Fibroblast of skin of scalp (primary cell): ENCODE measurements around the gene SP110.
"Not testable (repeated sequence)": the region's sequence is repeated elsewhere in the genome, so short reads cannot be mapped to it uniquely, and the experiment has no call there.

Experiments used
- DNase-seq: peaks from one replicate; pipeline ENCODE4 v3.0.0-alpha.2; 2013

Gene SP110

DNA sequence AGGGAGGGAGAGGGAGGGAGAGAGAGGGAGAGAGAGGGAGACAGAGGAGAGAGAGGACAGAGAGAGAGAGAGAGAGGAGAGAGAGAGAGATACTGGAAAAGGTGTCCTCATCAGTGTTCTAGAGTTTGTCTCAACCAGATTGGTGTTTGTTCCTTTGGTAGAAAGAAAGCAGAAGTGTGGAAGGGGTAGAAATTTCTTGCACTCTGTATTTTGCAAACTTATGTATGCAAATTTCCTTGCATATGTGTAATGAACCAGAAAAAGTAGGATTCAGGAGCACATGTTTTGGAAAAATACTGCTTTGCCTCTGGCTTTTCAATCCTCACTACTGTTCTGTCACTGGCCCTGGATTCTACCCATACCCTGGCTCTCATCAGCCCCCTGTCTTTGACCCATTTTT lies 4.7 kb upstream of the SP110 start:
- DNase-seq: no peak

DNA sequence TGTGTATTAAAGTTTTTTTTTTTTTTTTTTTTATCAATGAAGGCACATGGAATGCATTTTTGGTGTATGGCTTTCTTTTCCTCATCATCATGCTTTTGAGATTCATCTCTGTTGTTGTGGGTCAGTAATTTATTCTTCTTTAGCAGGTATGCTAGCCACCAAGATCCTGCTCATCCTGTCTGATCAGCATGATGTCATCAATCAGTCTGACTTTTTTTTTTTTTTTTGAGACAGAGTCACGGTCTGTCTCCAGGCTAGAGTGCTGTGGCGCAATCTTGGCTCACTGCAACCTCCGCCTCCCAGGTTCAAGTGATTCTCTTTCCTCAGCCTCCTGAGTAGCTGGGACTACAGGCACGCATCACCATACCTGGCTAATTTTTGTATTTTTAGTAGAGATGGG lies 3.0 kb upstream of the SP110 start:
- DNase-seq: not testable (repeated sequence)

DNA sequence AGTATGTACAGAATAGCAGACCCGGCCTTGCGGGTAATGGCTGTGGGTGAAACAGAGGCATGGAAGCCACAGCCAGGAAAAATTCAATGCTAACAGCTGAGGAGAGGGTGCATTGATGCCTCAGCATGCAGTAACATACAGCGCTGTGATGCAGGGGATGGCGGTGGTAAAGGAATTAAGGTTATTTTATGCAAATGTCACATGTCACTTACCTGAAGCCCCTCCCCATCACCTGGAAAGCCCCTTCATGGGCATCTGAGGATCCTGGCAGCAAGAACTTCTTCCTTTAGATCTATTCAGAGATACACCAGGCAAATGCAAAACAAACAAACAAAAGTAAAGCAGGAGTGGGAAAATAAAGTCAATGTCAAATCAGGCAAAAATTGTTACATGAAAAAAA lies 1.7 kb upstream of the SP110 start:
- no peak for DNase-seq

DNA sequence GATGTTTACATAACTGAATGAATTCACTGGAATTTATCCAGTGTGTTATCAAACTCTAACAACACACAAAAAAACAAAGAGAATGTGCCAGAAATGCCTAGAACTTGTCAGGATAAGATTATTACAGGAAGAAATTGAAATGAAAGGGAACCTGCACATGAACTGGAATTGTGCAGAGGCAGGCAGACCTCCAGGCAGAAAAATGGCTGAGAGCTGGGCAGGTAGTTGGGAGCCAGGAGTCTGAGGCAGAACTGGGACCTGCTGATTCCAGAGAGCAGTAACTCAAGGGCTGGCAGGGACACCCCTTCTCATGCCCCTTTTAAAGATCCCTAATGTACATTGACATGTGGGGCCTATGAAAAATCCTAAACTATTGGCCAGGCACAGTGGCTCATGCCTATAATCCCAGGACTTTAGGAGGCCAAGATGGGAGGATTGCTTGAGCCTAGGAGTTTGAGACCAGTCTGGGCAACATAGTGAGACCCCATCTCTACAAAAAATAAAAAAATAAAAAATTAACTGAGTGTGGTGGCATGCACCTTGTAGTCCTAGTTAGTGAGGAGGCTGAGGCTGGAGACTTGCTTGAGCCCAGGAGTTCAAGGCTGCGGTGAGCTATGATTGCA lies 674 bp upstream of the SP110 start:
- no peak for DNase-seq

- DNase-seq: no peak
Observed at GRCh38 chr2:230218421-230218820, 1.4 kb downstream of the SP110 start.

DNA sequence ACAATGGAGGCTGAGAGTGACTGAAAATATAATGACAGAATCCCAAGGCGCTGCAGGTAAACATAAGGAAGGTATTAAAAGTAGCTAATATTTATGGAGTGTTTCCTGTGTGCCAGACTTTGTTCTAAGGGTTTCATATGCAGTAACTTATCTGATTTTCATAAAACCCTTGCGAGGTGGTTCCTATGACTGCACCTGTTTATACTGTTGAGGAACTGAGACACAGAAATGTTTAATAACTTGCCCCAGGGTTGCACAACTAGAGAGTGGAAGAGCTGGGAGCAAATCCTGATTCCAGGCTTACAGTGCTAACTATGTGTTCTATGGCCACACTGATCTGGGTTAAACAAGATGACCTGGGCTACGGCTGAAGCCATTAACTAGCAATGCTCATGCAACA lies 2.4 kb downstream of the SP110 start:
- no peak for DNase-seq

- no peak for DNase-seq
Observed at GRCh38 chr2:230216489-230216888, 3.3 kb downstream of the SP110 start.

DNA sequence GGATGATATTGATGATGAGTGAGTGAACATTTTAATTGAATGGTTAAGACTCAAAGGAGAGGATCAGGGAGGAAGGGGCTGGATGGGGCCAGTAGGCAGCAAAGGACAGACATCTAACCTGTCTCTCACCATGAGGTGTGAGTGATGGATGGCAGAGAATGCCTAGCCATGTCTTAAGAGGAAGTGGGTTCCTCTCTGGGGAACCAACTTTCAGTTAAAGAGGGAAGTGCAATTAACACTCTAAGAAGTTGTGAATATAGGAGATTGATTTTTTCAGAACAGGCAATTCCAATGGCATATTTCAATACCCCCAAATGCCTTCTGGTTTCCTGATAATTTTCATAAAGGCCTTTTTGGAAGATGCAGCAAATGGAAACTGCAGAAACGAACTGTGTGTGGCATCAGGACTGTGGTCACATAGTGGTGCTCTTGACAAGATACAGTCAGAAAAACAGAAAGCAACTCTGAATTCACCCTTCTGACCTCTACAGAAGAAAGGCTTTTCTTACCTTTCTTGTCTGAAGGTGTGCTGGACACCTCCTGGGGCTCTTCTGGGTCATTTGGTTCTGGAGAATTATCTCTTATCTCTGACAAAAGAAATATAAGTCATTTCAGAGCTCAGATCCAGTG lies 10.2 kb downstream of the SP110 start:
- no peak for DNase-seq

DNA sequence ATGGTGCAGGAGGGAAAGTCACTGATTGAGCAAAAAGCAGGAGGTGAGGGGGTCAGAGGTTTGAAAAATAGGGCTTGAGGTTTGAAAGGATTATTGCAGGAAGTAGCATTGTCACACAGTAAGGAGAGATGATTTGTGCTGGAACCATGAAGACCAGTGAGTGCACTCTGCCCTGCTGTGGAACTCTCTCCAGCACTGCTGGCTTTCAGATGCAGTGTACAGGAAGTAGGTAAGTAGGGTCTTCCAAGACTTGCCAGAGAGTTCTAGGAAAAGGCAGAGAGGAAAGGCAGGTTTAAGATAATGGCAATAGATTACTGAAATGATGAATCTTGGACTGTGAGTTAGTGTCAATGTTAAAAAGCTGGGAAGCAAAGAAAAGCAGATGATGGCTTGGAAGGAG lies 11.2 kb downstream of the SP110 start:
- no peak for DNase-seq

DNA sequence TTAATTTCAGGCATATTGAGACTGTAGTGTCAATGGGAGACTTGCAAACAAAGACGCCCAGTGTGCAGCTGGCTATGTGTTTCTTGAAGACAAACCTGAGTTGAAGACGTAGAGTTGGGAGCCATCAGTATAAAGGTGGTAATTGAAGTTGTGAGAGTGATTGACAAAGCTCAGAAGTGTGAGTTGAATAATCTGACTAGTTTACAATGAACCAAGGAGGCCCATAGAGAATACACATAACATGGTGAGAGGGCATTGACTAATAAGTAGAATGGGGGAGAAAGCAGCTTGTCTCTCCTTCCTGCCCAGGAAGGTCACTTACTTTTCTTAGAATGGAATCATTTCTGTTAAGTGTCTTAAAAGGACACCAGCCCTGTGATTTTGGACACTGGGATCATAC lies 14.1 kb downstream of the SP110 start:
- DNase-seq: no peak

GRCh38 chr2:230205034-230205433 lies 14.8 kb downstream of the SP110 start:
- no peak for DNase-seq

GRCh38 chr2:230203110-230203676 lies 16.6 kb downstream of the SP110 start:
- DNase-seq: no peak

- DNase-seq: no peak
Observed at GRCh38 chr2:230202430-230203109, 17.2 kb downstream of the SP110 start.

DNA sequence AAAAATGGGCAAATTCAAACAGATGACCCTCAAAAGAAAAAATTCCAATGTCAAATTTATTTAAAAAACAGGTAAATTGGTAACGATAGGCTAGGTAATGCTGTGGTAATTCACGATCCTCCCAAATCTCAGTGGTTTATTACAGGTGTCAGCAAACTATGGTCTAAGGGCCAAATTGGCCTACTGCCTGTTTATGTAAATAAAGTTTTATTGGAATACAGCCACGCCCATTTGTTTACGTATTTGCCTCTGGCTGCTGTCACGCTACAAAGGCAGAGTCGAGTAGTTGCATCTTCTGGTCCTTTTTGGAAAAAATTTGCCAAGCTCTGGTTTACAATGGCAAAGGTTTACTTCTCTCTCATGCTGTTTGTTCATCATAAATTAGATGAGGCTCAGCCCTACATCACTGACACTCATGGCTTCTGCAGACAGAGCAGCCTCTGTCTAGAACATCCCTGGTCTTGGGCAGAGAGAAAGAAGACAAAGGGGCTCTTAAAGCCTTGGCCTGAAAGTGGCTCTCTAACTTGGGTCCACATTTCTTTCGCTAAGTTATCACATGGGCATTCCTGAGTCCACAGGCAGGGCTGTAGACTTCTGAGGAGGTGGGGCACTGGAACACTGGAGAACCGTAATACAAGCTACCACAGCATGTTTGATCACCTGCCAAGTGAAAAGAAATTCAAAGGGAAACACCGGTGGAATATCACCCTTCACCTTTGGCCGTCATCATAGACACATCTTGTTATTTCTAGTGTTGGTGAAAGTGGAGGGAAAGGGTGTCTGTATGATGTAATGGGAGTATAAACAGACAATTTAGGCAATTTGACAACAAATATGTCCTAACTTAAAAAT lies 34.8 kb downstream of the SP110 start:
- DNase-seq: no peak

GRCh38 chr2:230181195-230181594 lies 38.6 kb downstream of the SP110 start:
- no peak for DNase-seq

GRCh38 chr2:230179907-230180306 lies 39.9 kb downstream of the SP110 start:
- no peak for DNase-seq

DNA sequence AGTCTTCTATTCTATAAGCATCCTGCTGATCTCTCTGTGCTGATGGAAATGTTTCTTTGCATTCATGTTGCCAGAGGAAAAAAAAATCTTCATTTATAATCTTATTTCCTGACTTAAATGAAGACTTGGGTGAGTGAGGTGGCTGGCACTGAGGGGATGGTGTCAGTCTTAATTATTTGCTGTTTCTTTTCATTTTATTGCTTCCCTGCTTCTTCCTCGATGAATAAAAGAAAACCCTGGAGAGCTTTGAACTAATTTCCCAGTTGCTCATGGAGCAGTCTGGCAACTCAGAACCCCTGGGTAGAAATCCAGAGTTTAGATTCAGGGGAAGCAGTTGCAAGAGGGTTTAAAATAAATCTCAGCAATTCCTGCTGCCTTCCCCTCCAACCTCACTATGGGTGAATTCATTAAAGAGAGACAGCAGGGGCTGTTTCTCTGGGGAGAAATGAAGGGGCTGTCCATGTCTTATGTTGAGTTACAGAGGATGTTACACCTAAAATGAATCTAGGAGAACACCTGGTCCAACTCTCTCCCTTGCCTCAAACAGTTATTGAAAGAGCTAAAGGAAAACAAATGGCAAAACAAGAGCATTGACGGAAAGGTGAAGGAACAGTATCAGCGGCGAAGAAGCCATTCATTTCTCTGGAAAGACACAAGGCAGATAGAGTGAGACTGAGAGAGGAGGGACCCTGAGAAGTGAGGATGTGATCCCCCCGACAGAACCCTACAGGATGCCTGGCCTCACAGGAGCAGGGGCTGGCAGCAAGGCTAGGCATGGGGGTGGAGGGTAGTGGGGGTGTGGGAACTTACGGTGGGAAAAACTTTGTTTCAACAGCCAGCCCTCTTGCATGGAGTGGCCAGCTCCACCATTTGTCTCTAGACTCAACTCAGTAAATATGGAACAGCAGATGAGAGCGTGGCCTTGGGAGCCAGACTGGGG lies 41.0 kb downstream of the SP110 start:
- DNase-seq: no peak

DNA sequence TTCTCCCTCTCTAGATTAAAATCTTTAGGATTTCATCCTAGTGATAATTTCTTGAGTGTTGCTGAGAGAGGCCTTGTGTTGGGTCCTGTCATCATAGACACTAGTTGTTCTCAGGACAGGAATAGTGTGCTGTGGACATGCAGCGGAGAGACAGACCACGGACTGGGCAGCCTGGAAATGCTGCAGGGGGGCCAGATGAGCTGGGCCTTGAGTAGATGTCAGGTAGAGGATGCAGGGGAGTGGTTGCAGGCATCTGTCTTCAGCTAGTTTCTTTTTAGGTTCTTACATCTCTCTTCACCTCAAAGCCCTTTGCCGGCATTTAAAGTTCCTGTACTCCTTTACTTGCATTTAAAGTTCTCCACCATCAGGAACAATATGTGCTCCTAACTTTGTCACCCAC lies 42.8 kb downstream of the SP110 start:
- no peak for DNase-seq

DNA sequence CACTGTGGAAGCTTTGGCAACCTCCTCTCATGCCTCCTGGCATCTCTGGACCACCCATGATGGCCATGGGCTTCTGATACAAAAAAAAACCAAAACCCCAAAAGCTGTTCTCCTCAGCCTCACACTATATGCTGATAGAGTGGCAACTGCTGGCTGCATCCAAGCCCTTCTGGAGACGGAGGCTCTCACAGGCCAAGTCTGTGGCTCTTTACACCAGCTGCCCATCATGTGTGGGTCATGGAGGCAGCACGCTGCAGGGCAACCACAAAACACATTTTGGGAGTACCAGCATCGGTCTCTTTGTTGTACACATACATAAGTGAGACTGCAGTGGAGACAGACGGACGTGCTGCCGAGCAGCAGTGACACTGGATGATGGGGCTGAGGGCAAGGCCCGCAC lies 45.3 kb downstream of the SP110 start:
- no peak for DNase-seq

- no peak for DNase-seq
Observed at GRCh38 chr2:230172852-230173251, 46.9 kb downstream of the SP110 start.

DNA sequence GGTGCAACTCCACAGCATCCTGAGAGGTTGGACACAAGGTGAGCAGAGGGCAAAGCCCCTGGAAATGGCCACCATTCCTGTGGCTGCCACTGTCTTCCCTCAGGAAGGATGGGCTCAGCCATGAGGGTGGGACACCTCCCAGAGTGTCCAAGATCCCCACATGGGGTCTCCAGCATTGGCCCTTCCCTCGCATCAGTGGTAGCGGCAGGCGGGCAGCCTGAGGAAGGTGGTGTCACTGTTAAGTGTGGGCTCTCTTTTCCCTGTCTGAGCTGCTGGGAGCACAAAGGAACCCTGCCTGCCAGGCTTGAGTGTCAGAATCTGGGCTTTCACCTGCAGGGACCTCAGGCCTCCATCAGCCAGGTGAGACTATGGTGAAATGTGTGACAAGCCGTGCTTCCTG lies 47.6 kb downstream of the SP110 start:
- DNase-seq: no peak

DNA sequence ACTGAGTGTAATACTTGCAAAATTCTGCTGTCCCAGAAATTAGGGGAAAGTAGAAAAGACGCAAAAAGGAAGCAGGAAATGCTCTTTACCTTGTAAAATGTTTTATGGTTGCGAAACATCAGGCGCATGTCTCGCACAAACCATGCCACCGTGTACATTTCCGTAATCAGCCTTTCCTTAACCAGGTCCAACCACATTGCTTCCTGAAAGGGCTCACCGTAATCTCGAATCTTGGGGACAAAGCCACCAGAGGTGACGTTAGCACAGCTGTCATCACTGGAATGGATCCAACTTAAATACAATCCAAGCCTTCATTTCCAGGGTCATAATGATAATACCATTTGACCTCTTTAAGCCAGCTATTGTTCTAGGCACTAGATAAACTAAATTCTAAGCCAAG lies 49.3 kb downstream of the SP110 start:
- no peak for DNase-seq
